Dermis microvascular lymphatic vessel endothelial cell (primary cell): ENCODE data around the gene ATXN3. TPM values are rescaled to one million over a fixed set of nuclear protein-coding genes. Genes with fewer than 3 reads are reported as not detected.

Source experiments
- DNase-seq, 2 donors: peaks; one replicate each; pipeline versions ENCODE4 v3.0.0 to v3.0.0-alpha.2; 2010; ENCODE audit warnings: low read depth in 2 of 2
- total RNA-seq: library from RNA; depleted of rRNA; stranded (reverse); fragments of >200 nt; gene quantifications from 2 replicates; pipeline ENCODE4 v1.2.1, GENCODE V29; 2014

The ATXN3 gene
- total RNA-seq, 1 donor from 2014 or later = 59.6 TPM

DNA sequence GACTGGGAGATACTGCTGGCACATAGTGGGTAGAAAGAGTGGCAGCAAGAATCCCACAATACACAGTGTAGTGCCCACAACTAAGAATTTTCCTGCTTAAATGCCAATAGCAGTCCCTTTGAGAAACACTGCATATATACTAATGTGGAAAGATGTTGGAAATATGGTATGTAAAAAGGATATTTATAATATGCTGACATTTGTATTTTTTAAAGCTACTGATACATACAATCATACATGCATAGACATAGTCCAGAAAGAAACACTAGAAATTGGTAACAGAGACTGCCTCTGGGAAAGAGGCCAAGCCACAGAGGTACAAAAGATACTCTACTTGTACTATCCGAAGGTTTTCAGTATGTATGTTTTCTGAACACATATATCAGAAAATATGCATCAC, 96.8 kb downstream of the ATXN3 start:
- no peak for DNase-seq

Other genes starting within 250 kb of the ATXN3 start
- 7.4 and 40.0 TPM in 2 replicates for gene TC2N, start 239.0 kb downstream of the ATXN3 start, total RNA-seq
- gene FBLN5, start 158.9 kb downstream of the ATXN3 start, total RNA-seq = 0.26 and 0.89 TPM in 2 replicates
- gene TRIP11, start 66.5 kb downstream of the ATXN3 start, total RNA-seq = 20.8 and 26.2 TPM in 2 replicates
- gene NDUFB1, start 15.1 kb upstream of the ATXN3 start, total RNA-seq = 178 and 259 TPM in 2 replicates
- gene CPSF2, start 15.4 kb upstream of the ATXN3 start, total RNA-seq = 18.9 and 26.7 TPM in 2 replicates
- under 0.01 TPM in 2 replicates for gene SLC24A4, start 216.6 kb upstream of the ATXN3 start, total RNA-seq